ENCODE results near the gene RPL32.

The RPL32 gene

DNA sequence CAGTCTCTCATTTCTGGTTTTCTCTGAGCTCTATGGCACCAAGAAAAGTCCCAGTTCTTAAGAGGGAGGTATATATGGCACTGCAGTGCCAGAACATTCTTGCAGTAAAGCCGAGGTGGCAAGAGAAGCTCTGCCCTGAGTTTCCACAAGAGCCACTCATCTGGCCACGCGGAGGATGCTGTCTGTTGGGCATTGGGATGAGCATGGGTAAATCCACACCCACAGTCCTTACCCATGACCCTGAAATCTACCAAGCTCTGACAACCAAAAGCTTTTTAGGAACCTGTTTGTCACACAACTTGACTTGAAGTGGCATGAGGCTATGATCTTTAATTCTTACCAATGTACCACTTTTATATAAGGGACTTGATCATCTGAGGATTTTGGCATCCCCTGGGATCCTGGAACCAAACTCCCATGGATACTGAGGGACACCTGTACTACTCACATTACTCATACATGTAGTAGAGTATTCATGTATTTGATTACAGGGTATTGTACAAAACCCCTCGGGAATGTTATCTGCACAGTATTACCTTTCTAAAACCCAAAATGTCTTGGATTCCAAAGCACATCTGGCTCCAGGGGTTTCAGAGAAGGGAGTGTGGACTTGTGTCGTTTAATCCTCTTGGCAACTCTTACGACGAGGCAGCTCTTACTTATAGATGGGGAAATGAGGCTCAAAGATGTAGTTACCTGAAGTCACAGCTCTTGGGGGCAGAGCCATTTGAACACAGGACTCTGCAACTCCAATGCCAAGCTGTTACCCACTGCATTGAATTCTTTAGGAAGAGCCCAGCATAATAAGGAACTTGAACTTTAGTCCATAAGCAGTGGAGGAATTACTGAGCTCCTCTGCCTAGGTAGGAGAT, 8.8 kb downstream of the RPL32 start:
- DNase-seq (ENCODE audit: low read depth), result no peak

DNA sequence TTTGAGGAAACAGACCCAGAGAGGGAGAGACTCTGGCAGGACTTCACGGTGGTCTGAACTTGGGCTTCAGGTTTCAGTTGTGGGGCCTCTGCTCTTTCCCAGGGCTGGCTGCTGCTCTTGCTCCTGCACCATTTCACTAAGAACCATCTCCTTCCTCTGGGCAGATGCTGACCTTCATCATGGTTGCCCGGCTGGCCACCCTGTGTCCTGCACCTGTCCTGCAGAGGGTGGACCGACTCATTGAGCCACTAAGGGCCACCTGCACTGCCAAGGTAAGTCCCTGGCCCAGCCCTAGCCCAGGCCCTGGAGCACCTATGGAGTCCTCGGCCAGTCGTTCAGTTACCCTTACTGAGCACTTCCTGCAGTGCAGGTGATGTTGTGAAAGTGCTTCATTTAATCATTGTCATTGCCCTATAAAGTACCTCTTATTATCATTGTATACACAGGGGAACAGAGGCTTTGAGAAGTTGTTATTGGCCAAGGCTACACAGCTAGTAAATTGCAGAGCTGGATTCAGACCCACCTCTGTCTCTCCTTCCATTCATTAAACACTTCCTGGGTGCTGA, 10.0 kb downstream of the RPL32 start:
- no peak for DNase-seq (ENCODE audit: low read depth)

DNA sequence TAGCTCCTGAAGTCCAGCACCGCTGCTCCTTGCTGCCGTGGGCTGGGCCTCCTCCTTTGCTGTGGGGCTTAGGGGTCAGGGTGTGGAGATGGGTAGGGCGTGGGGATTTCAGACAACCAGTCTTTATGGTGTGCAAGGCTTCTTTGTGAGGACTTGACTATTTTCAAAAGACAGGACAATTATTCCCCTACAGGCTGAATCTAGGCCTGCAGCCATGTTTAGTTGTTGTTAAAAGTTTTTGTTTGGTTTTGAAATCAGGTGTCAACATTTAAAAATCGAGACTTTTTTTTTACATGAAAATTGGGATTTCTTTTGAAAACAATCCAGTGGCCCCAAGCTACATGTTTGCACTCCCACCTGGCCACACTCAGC, 10.6 kb downstream of the RPL32 start:
- DNase-seq (ENCODE audit: low read depth), result no peak

DNA sequence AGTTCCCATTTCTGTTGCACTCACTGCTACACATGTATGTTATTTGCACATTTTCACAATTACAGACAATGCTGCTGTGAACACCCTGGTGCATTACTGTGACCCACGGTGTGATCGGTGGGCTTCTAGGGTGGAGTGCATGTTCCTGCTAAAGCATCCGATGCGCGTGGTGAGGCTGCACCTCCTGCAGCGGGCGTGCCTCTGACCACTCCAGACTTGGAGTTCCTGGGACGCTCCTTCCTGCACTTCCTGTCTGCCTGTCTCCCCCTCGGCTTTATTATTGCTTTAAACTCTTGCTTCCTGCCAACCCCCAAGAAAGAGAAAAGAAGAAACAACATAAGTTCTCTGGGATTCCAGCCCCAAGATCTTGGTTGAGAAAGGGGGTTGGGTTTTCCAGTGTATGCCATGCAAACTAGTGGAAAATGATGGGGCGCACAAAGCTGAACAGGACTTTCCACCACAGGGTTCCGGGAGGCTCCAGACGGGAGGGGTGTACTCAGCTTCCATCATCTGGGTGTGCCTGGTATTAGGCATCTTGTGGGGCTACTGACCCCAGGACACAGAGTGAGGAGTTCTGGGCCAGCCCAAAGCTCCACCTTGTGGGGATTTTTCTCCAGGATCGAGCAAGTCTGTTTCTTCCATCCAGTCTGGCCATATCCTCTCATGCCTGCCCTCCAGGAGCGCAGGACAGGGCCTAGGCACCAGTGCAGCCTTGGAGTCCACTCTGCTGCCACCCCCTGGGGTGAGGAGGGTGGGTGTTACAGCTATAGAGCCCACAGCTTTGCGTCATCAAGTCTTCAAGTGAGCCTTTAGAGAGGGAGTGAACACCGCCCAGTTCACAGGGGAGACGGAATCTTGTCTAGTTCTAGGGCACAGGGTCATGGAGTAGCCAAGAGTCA, 11.2 kb downstream of the RPL32 start:
- no peak for DNase-seq (ENCODE audit: low read depth)

DNA sequence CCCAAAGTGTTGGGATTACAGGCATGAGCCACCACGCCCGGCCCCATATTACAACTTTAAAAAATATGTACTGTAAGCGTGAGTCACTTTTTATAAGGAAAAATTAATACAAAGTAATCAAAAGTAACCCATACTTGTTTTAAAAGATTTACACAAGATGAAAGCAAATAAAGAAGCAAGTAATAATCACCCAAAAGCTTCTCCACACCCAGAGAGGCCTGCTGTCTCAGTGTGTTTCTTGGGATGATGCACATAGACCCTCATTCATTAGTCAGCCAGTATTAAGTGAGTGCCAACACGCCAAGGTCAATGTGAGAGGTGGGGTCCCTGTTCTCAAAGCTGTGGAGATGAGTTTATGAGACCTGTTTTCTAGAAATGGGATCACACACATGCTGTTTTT, 12.0 kb downstream of the RPL32 start:
- no peak for DNase-seq (ENCODE audit: low read depth)

DNA sequence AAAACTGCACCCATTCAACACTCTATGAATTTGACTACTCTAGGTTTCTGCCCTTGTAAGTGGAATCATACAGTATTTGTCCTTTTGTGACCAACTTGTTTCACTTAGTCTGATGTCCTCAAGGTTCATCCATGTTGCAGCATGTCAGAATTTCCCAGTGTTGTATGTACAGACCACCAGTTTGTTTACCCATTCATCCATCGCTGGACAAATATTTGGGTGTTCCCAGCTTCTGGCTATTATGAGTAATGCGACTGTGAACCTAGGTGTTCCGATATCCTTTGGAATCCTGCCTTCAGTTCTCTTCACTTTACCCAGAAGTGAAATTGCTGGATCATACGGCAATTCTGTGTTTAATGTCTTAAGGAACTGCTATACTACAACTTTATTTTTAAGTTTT, 12.6 kb downstream of the RPL32 start:
- no peak for DNase-seq (ENCODE audit: low read depth)

DNA sequence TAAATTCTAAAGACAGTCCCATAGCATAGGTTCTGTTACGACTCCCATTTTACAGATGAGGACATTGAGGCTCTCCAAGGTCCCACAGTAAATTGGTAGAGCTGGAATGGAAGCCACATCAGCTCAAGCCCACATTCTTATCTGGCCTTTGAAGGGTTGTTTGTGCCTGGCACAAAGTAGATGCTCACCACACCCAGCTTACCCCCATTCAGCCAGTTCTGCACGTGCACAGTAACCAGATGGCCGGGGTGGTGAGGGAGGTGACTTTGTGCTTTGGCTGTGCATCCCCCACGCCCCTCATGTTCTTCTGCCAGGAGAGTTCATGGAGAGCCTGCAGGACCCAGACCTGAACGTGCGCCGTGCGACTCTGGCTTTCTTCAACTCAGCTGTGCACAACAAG, 16.2 kb downstream of the RPL32 start:
- no peak for DNase-seq (ENCODE audit: low read depth)

GRCh38 chr3:12824299-12824698, 17.1 kb downstream of the RPL32 start:
- DNase-seq (ENCODE audit: low read depth), result no peak

DNA sequence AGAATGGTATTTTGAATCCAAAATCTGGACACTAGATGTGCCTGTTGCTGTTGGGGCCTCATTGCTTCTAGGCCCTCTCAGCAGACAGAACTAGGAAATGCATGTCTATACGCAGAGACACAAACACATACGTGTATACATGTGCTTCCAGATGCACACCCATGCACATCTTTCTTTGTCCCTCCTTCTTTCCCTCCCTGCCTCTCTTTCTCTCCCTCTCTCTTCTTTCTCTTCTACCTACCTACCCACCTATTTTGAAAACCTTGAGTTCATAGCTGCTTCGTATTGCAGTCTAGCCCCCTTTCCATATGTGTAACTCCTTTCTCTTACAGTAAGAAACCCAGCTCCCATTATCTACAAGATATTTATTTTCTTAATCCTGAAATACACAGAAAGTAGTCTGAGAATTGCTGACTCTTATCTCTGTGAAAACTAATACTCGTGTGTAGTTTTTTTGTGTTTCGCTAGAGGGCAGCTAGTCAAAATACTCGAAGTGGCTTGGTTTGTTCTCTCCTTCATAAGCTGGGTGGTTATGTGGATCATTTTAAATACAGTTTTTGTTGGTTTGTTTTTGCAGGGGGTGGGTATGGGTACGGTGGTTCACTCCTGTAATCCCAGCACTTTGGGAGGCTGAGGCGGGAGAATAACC, 18.5 kb downstream of the RPL32 start:
- DNase-seq (ENCODE audit: low read depth), result no peak

DNA sequence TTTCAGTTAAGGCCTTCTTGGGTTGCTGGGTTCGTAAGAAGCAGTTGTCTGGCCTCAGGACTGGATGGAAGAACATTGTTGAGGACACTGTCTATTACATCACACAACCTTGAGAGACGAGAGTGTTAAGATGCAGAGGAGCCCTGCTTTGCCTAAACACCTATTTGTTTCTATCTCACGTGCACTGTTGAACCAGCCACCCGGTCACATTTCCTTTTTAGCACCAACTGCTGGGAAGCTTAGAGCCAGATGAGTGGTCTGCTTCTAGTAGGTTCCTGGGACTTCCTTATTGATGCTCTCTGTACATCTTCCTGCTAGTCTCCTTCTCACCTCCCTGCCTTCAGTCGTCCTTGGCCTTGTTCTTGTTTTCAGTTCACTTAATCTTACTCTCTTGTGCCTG, 22.6 kb downstream of the RPL32 start:
- DNase-seq (ENCODE audit: low read depth), result no peak

DNA sequence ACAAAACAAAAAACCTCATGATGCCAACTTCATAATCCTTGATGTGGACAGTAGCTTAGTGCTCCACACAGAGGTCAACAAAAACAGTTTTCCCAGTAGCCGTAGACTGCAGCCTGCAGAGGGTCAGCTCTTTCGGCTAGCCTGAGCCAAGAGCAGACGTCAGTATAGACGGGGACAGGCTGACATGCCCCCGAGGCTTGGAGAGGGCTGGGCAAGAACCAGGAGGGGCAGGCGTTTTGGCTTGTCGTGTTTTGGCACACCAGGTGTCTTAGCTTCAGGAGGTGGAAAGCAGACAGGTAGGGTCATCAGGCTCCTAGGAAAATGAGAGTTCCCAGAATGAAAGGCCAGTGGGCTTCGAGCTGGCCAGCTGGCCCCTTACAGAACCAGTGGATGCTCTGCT, 23.1 kb downstream of the RPL32 start:
- no peak for DNase-seq (ENCODE audit: low read depth)

- no peak for DNase-seq (ENCODE audit: low read depth)
Observed at GRCh38 chr3:12817343-12817710, 24.0 kb downstream of the RPL32 start.

DNA sequence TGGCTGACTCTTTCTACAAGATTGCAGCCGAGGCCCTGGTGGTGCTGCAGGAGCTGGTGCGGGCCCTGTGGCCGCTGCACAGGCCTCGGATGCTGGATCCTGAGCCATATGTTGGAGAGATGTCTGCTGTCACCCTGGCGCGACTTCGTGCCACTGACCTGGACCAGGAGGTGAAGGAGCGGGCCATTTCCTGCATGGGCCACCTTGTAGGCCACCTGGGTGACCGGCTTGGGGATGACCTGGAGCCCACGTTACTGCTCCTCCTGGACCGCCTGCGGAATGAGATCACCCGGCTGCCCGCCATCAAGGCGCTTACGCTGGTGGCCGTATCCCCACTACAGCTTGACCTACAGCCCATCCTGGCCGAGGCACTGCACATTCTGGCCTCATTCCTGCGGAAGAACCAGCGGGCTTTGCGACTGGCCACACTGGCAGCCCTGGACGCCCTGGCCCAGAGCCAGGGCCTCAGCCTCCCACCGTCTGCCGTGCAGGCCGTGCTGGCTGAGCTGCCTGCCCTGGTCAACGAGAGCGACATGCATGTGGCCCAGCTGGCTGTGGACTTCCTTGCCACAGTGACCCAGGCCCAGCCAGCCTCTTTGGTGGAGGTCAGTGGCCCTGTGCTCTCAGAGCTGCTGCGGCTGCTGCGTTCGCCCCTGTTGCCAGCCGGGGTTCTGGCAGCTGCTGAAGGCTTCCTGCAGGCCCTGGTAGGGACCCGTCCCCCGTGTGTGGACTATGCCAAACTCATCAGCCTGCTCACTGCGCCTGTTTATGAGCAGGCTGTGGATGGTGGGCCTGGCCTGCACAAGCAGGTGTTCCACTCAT, 24.6 kb downstream of the RPL32 start:
- DNase-seq (ENCODE audit: low read depth), result no peak

DNA sequence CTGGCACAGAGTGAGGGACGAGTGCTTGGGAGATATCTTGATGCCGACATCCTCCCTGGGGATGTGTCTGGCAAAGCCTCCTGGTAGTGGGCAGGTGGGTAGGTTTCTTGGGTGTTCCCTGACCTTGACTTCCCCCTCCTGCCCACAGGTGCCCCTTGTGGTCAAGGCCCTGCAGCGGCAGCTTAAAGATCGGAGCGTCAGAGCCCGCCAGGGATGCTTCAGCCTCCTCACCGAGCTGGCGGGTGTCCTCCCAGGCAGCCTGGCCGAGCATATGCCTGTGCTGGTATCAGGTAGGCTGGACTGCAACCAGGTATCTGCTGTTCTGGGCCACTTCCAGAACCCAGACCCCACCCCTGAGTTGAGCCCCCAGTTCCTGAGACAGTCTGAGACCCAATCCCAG, 25.6 kb downstream of the RPL32 start:
- no peak for DNase-seq (ENCODE audit: low read depth)

- DNase-seq (ENCODE audit: low read depth), result no peak
Observed at GRCh38 chr3:12815078-12815477, 26.3 kb downstream of the RPL32 start.

GRCh38 chr3:12813967-12814366, 27.4 kb downstream of the RPL32 start:
- DNase-seq (ENCODE audit: low read depth), result no peak

DNA sequence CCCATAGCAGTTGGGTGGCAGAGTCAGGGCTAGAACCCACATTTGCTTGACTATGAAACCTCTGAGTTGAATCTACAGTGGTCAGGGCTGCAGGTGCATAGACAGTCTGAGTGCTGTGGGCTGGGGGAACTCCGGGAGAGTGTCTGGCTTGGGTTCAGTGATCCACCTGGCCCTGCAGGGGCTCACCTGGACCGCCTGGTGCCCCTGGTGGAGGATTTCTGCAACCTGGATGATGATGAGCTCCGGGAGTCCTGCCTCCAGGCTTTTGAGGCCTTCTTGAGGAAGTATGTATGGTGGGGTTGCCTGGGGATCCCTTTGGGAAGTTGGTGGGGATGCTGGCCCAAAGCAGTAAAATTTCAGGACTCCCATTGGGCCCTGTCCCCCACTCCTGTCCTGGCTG, 28.6 kb downstream of the RPL32 start:
- DNase-seq (ENCODE audit: low read depth), result no peak

DNA sequence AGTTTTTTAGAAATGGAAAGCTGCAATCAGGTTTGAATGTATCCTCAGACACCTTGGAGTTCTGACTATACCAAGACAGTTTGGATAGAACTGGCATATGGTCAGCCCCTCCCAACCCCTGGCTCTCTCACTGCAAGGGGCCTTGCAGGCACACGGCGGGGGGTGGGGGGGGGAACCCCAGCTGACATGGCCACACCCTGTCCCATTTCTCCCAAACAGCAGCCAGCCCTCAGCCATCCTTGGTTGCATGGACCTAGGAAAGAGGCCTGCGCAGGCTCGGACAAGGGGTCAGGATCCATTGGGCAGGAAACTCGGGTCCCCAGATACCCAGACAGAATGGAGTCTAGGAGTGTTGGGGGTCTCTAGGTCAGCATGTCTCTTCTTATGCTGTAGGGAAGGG, 30.4 kb downstream of the RPL32 start:
- DNase-seq (ENCODE audit: low read depth), result no peak

DNA sequence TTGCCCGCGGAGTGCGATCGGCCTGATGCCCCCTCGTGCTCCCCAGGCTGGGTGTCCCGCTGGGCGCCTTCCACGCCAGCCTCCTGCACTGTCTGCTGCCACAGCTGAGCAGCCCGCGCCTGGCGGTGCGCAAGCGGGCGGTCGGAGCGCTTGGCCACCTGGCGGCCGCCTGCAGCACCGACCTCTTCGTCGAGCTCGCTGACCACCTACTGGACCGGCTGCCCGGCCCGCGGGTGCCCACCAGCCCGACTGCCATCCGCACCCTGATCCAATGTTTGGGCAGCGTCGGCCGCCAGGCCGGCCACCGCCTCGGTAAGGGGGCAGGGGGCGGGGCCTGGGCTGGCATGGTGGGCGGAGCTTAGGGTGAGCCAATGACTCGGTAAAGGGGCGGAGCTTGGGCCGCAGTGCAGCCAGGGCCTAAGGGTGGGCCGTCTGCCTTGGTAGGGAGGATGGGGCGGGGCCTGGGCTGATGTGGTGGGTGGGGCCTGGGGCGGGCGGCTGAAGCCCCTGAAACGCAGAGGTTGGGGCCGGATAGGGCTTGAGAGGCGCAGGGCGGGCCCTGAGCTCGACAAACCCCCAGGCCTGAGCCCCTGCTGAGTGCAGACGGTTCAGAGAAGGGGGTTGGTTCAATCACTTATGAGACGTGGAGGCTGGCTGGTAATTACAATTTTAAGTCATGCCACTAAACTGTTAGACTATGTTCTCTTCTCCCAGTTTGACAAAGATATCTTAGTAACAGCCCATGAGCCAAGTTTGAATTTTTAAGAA, 31.2 kb downstream of the RPL32 start:
- peak; percentile 93 for DNase-seq (ENCODE audit: low read depth)

DNA sequence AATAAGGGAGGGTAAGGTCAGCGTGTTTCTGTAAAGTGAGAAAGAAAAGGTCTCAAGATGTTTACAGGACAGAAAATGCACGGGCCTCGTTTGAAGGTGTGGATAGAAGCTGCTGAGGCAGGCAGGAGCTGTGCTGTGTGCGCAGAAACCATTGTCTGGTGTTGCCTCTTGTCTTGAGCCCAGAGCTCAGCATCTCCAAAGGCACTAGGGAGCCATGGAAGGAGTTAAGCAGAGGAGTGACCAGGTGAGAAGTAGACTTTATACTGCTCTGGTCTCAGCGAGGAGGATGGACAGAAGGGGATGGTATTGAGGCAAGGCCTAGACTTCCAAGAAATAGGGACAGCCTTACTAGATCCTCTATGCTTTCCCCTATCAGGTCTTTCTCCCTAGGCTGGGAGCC, 31.9 kb downstream of the RPL32 start:
- no peak for DNase-seq (ENCODE audit: low read depth)

DNA sequence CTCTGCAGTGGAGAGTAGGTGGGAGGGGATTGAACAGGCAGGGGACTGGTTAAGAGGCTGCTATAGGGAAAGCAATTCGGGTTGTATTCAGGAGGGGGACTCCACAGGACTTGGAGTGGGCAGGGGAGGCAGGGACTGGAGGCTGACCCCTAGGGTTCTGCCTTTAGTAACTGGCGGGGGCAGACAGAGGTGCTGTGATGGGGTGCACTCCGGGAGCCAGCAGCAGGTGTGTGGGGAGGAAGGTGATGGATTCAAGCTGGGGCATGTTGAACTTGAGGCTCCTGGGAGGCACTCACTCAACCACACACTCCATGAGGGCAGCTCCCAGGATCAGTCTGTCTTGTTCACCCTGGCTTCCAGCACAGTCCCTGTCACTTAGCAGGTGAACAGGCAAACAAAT, 32.4 kb downstream of the RPL32 start:
- no peak for DNase-seq (ENCODE audit: low read depth)

All from EH (cell line).